Activated CD8-positive, alpha-beta T cell treated with anti-CD3 and anti-CD28 coated beads for 36 hours (primary cell): ENCODE results near the gene FRMD1. TPM values are rescaled to one million over a fixed set of nuclear protein-coding genes. Genes with fewer than 3 reads are reported as not detected.

ENCODE experiments used
- ATAC-seq: fragments of 200-7000 bp; cut with Tn5 transposase; one replicate; pipeline ENCODE4 v1.10.0; 2021; ENCODE audit warnings: mild to moderate bottlenecking, moderate library complexity
- CTCF ChIA-PET: fragments of 350-600 bp; sonication (Branson Sonifier 250); formaldehyde crosslinking; loops from one replicate; lab custom pipeline; 2021; ENCODE audit warnings: antibody characterized with exemption; lab: Charles Lee
- POLR2A ChIA-PET: fragments of 350-600 bp; sonication (Branson Sonifier 250); formaldehyde crosslinking; loops from one replicate; lab custom pipeline; 2021; ENCODE audit warnings: antibody characterized with exemption; lab: Charles Lee
- DNase-seq: peaks from one replicate; pipeline ENCODE4 v3.0.0-alpha.2; 2020
- H3K27ac Mint-ChIP-seq: one replicate; pipeline ENCODE4 v1.8.0; 2021; ENCODE audit warnings: mild to moderate bottlenecking, mixed read lengths
- H3K27me3 Mint-ChIP-seq: one replicate; pipeline ENCODE4 v1.8.0; 2021; ENCODE audit warnings: mixed read lengths
- H3K36me3 Mint-ChIP-seq: one replicate; pipeline ENCODE4 v1.8.0; 2021; ENCODE audit warnings: low read depth, mixed read lengths
- H3K4me1 Mint-ChIP-seq: one replicate; pipeline ENCODE4 v1.8.0; 2021; ENCODE audit warnings: low read depth, mixed read lengths
- H3K4me3 Mint-ChIP-seq: one replicate; pipeline ENCODE4 v1.8.0; 2021; ENCODE audit warnings: mild to moderate bottlenecking, moderate library complexity, mixed read lengths
- H3K9me3 Mint-ChIP-seq: one replicate; pipeline ENCODE4 v1.8.0; 2021; ENCODE audit warnings: mixed read lengths
- intact Hi-C: fragments of 100-400 bp; cut with micrococcal nuclease; formaldehyde crosslinking; loops from one replicate; pipeline ENCODE4 v1.10.0; 2022
- total RNA-seq, 2 experiments: library from RNA; stranded (reverse); gene quantifications; one replicate each; pipeline ENCODE4 v1.2.3, GENCODE V29; 2021
- TF ChIP-seq, protein P1 (sequence below): fragments of 200-600 bp; IDR thresholded peaks from one replicate; pipeline ENCODE4 v1.8.0; 2022; ENCODE audit warnings: antibody characterized with exemption, mild to moderate bottlenecking

The FRMD1 gene
- total RNA-seq, 2 experiments from 2014 or later: not detected

DNA sequence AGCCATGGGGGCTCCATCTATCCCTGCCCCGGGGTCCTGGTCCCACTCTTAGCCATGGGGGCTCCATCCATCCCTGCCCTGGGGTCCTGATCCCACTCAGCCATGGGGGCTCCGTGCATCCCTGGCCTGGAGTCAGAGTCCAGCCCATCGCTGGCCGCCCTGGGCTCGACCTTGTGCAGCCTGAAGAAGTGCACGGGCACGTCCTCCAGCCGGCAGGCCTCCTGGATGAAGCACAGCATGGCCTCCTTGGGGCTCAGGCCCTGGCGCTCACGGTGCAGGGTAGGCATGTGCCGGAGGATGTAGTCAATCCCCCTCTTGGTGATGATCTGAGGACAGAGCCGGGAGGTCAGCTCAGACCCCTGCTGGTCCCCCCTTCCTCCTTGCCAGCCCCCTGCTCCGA lies 15.6 kb downstream of the FRMD1 start:
- TF ChIP-seq, protein P1, sequence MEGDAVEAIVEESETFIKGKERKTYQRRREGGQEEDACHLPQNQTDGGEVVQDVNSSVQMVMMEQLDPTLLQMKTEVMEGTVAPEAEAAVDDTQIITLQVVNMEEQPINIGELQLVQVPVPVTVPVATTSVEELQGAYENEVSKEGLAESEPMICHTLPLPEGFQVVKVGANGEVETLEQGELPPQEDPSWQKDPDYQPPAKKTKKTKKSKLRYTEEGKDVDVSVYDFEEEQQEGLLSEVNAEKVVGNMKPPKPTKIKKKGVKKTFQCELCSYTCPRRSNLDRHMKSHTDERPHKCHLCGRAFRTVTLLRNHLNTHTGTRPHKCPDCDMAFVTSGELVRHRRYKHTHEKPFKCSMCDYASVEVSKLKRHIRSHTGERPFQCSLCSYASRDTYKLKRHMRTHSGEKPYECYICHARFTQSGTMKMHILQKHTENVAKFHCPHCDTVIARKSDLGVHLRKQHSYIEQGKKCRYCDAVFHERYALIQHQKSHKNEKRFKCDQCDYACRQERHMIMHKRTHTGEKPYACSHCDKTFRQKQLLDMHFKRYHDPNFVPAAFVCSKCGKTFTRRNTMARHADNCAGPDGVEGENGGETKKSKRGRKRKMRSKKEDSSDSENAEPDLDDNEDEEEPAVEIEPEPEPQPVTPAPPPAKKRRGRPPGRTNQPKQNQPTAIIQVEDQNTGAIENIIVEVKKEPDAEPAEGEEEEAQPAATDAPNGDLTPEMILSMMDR: no peak
- no peaks in the 10 kb centered on the region for H3K36me3 Mint-ChIP-seq
- no peaks in the 10 kb centered on the region for H3K4me1 Mint-ChIP-seq
- H3K9me3 Mint-ChIP-seq: no peaks in the 10 kb centered on the region
- ATAC-seq (no peak), DNase-seq (no peak)
- no peak overlapping the region for H3K4me3 Mint-ChIP-seq
- no peak overlapping the region for H3K27ac Mint-ChIP-seq
- ChIA-PET POLR2A (no interaction called here), CTCF (no interaction called here)
- intact Hi-C loops: no loop called here
- H3K27me3 Mint-ChIP-seq: no peaks in the 10 kb centered on the region

DNA sequence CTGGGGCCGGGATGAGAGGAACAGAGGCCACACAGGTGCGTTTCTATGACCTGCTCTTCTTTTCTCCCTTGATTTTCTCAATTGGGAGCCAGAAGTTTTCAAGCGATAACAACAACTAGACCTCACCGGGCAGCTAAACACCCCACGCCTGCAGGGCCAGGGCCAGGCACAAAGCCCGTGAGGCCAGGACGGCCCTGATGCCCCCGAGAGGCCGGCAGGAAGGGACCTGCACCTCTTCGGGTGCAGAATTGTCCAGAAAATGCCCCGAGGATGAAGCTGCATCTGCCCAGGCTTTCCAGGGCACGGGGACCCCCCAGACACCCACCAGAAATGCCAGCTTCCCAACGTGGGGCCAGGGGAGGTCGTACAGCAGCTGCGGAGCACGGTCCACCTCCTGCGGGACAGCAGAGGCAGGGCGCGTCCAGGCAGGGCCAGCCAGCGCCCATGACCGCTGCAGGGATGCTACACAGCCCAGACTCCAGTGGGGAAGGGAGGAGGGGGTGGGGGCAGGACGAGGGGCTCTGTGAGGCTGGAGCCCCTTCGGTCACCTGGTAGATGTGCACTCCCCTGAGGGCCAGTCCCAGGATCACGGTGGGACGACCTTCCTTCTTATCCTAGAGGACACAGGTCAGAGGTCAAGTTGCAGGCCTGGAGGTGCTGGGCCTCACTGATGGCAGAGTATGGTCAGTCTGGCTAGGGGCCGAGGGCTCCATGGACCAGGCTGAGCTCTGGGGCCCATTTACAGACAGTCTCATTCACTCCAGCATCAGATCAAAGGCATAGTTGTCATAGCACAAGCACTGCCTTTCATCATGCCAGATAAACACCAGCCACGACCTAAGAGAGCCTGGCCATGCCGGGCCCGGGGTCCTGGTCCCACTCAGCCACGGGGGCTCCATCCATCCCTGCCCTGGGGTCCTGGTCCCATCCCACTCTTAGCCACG lies 16.4 kb downstream of the FRMD1 start:
- no peak for DNase-seq
- Mint-ChIP-seq H3K27me3 (no peaks in the 10 kb centered on the region), H3K4me3 (no peak overlapping the region), H3K36me3 (no peaks in the 10 kb centered on the region), H3K4me1 (no peaks in the 10 kb centered on the region), H3K27ac (no peak overlapping the region), H3K9me3 (no peaks in the 10 kb centered on the region)
- ChIA-PET CTCF (no interaction called here), POLR2A (no interaction called here)
- ATAC-seq: no peak
- intact Hi-C loops: no loop called here
- TF ChIP-seq, protein P1: no peak

DNA sequence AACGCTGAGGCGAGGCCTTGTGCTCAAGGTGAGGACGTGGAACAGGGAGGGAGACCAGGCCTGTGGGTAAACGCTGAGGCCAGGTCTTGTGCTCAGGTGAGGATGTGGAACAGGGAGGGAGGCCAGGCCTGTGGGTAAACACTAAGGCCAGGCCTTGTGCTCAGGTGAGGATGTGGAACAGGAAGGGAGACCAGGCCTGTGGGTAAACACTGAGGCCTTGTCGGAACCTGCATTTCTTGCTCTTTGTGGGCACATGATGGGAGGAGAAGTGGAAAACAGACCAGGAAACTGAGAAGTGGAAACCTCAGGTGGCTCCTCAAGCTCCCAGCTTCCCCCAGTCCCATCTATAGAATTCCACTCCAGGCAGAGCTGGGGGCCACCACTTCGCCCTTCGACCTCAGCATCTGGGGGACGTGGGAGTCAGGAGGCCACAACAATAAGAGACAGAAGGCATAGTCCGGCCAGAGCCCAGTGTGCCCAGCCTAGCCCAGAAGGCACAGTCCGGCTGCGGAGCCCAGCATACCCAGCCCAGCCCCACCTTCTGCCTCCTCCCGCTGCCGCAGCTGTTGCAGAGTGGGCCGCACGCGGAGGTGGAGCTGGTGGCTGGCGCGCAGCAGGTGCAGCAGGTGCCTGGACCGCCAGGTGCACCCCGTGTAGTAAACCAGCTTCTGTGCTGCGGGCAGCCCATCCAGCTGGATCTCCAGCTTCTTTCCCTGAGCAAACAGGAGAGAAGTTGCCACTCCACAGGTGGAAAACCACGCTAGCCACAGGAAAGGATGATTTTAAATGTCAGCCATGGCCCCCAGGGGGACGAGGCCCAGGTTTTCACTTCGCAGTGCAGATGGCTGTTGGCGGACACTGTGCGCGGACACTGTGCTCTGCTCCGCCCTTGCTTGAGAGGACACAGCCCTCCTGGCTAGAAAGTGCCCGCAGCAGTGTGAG lies 17.5 kb downstream of the FRMD1 start:
- ChIA-PET POLR2A (no interaction called here), CTCF (no interaction called here)
- Mint-ChIP-seq H3K4me1 (no peaks in the 10 kb centered on the region), H3K36me3 (no peaks in the 10 kb centered on the region), H3K27me3 (no peaks in the 10 kb centered on the region), H3K4me3 (no peak overlapping the region), H3K9me3 (no peaks in the 10 kb centered on the region), H3K27ac (no peak overlapping the region)
- no peak for ATAC-seq
- DNase-seq: no peak
- intact Hi-C loops: no loop called here
- TF ChIP-seq, protein P1: no peak

DNA sequence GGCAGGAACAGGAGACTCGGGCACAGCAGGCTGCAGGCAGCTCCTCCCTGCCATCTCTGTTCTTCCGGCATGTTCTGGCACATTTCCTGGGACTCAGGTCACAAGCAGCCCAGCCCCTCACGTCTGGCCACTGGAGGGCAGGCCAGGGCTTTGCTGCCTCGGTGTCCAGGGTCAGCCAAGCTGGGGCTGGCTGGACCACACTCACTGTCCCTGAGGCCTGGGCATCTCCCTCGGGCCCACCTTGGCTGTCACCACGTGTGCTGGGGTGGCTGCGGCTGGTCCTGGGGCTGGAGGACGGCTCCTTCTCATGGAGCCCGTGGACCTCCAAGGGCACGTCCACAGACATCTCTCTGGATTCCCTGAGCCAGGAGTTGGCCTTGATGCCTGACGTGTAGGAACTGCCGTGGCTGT lies 18.5 kb downstream of the FRMD1 start:
- TF ChIP-seq, protein P1: no peak
- H3K27ac Mint-ChIP-seq: no peak overlapping the region
- intact Hi-C loops: no loop called here
- no peaks in the 10 kb centered on the region for H3K36me3 Mint-ChIP-seq
- no peaks in the 10 kb centered on the region for H3K9me3 Mint-ChIP-seq
- H3K4me1 Mint-ChIP-seq: no peaks in the 10 kb centered on the region
- DNase-seq (no peak), ATAC-seq (no peak)
- H3K4me3 Mint-ChIP-seq: no peak overlapping the region
- no peaks in the 10 kb centered on the region for H3K27me3 Mint-ChIP-seq
- CTCF ChIA-PET: no interaction called here
- POLR2A ChIA-PET: no interaction called here
